ENCODE data around the gene MRPL1.
"Not testable (repeated sequence)": the region's sequence is repeated elsewhere in the genome, so short reads cannot be mapped to it uniquely, and the experiment has no call there.

Gene MRPL1

GRCh38 chr4:77920371-77920770 lies 57.7 kb downstream of the MRPL1 start:
- no peak for DNase-seq

- no peak for DNase-seq
These were observed 59.1 kb downstream of the MRPL1 start for GRCh38 chr4:77921701-77922100.

GRCh38 chr4:77922158-77923094 lies 59.8 kb downstream of the MRPL1 start:
- no peak for DNase-seq

- DNase-seq: no peak
These were observed 65.6 kb downstream of the MRPL1 start for GRCh38 chr4:77927991-77928925.

GRCh38 chr4:77930154-77930639 lies 67.6 kb downstream of the MRPL1 start:
- DNase-seq: no peak

GRCh38 chr4:77930876-77931275 lies 68.2 kb downstream of the MRPL1 start:
- no peak for DNase-seq

GRCh38 chr4:77931452-77932135 lies 69.0 kb downstream of the MRPL1 start:
- no peak for DNase-seq

GRCh38 chr4:77938560-77938959 lies 75.9 kb downstream of the MRPL1 start:
- DNase-seq: no peak

- DNase-seq: not testable (repeated sequence)
These were observed 83.3 kb downstream of the MRPL1 start for GRCh38 chr4:77945929-77946328.

GRCh38 chr4:77950203-77950602 lies 87.6 kb downstream of the MRPL1 start:
- DNase-seq: no peak

GRCh38 chr4:77952457-77952856 lies 89.8 kb downstream of the MRPL1 start:
- DNase-seq: no peak

- no peak for DNase-seq
These were observed 92.1 kb downstream of the MRPL1 start for GRCh38 chr4:77954690-77955089.

- no peak for DNase-seq
These were observed 94.3 kb downstream of the MRPL1 start for GRCh38 chr4:77956917-77957316.

- DNase-seq: no peak
These were observed 96.3 kb downstream of the MRPL1 start for GRCh38 chr4:77958897-77959296.

- DNase-seq: no peak
These were observed 97.1 kb downstream of the MRPL1 start for GRCh38 chr4:77959566-77960338.

- no peak for DNase-seq
These were observed 97.7 kb downstream of the MRPL1 start for GRCh38 chr4:77960367-77960766.

- DNase-seq: no peak
These were observed 100.4 kb downstream of the MRPL1 start for GRCh38 chr4:77963004-77963403.

GRCh38 chr4:77973657-77974056 lies 111.0 kb downstream of the MRPL1 start:
- DNase-seq: not testable (repeated sequence)

GRCh38 chr4:77982900-77983540 lies 120.4 kb downstream of the MRPL1 start:
- DNase-seq: not testable (repeated sequence)

- not testable (repeated sequence) for DNase-seq
These were observed 121.1 kb downstream of the MRPL1 start for GRCh38 chr4:77983612-77984311.

GRCh38 chr4:77989968-77990367 lies 127.3 kb downstream of the MRPL1 start:
- no peak for DNase-seq
